Smooth muscle cell (in vitro differentiated cells): Measurements from ENCODE around the gene NAA30. TPM values are rescaled to one million over a fixed set of nuclear protein-coding genes. Genes with fewer than 3 reads are reported as not detected.

ENCODE experiments used
- polyA plus RNA-seq: library from polyadenylated mRNA; unstranded; fragments of >200 nt; fragmentation: Nextera tagmentation; extraction: Ambion mirVana; gene quantifications from 2 replicates; pipeline ENCODE4 v1.2.1, GENCODE V29; 2016
- total RNA-seq: library from RNA; depleted of rRNA; stranded (reverse); fragments of >200 nt; gene quantifications from 2 replicates; pipeline ENCODE4 v1.2.3, GENCODE V29; 2014

NAA30 gene
- total and polyA plus RNA-seq, 2 experiments from 2014 or later = 7.4 to 24.0 TPM

Other genes starting within 250 kb of the NAA30 start
- 56.4 and 62.3 TPM in 2 replicates for gene EXOC5, start 121.7 kb upstream of the NAA30 start, total RNA-seq
- 35.2 and 50.6 TPM in 2 replicates for gene EXOC5, start 121.7 kb upstream of the NAA30 start, polyA plus RNA-seq
- gene AP5M1, start 121.6 kb upstream of the NAA30 start, total RNA-seq = 18.9 and 21.7 TPM in 2 replicates
- gene AP5M1, start 121.6 kb upstream of the NAA30 start, polyA plus RNA-seq = 15.7 and 17.9 TPM in 2 replicates
- gene CCDC198, start 103.3 kb downstream of the NAA30 start, total RNA-seq = not detected in 2 replicates
- gene CCDC198, start 103.3 kb downstream of the NAA30 start, polyA plus RNA-seq = not detected in 2 replicates